ENCODE data around the gene TMEM63C.

TMEM63C gene

GRCh38 chr14:77260631-77261030 is 79.0 kb downstream of the TMEM63C start:
- no peaks in the 10 kb centered on the region for H4K20me1 ChIP-seq (ENCODE audit: insufficient read depth, low read length)
- no peaks in the 10 kb centered on the region for H3K4me1 ChIP-seq (ENCODE audit: low read length)
- H3K4me2 ChIP-seq (ENCODE audit: low read length) = no peak overlapping the region
- H3K79me2 ChIP-seq (ENCODE audit: low read length) = no peaks in the 10 kb centered on the region
- H3K27me3 ChIP-seq (ENCODE audit: low read depth, low read length) = no peaks in the 10 kb centered on the region
- no peaks in the 10 kb centered on the region for H3K36me3 ChIP-seq (replicated peaks; ENCODE audit: low read depth, low read length)
- H3K4me3 ChIP-seq (ENCODE audit: low read length) = no peak overlapping the region
- H3K9ac ChIP-seq (ENCODE audit: low read length) = no peak overlapping the region
- TF ChIP-seq, protein P1, sequence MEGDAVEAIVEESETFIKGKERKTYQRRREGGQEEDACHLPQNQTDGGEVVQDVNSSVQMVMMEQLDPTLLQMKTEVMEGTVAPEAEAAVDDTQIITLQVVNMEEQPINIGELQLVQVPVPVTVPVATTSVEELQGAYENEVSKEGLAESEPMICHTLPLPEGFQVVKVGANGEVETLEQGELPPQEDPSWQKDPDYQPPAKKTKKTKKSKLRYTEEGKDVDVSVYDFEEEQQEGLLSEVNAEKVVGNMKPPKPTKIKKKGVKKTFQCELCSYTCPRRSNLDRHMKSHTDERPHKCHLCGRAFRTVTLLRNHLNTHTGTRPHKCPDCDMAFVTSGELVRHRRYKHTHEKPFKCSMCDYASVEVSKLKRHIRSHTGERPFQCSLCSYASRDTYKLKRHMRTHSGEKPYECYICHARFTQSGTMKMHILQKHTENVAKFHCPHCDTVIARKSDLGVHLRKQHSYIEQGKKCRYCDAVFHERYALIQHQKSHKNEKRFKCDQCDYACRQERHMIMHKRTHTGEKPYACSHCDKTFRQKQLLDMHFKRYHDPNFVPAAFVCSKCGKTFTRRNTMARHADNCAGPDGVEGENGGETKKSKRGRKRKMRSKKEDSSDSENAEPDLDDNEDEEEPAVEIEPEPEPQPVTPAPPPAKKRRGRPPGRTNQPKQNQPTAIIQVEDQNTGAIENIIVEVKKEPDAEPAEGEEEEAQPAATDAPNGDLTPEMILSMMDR (IDR thresholded peaks at IDR 0.05; ENCODE audit: low read depth, low read length) = no peak
- no peak for TF ChIP-seq EZH2phosphoT487 (IDR thresholded peaks at IDR 0.05; ENCODE audit: low read depth)
- no peak overlapping the region for H3K27ac ChIP-seq (ENCODE audit: low read length)
- H2AFZ ChIP-seq (ENCODE audit: low read depth, low read length) = no peak overlapping the region
- H3K9me3 ChIP-seq (ENCODE audit: insufficient read depth, low read length) = no peaks in the 10 kb centered on the region

DNA sequence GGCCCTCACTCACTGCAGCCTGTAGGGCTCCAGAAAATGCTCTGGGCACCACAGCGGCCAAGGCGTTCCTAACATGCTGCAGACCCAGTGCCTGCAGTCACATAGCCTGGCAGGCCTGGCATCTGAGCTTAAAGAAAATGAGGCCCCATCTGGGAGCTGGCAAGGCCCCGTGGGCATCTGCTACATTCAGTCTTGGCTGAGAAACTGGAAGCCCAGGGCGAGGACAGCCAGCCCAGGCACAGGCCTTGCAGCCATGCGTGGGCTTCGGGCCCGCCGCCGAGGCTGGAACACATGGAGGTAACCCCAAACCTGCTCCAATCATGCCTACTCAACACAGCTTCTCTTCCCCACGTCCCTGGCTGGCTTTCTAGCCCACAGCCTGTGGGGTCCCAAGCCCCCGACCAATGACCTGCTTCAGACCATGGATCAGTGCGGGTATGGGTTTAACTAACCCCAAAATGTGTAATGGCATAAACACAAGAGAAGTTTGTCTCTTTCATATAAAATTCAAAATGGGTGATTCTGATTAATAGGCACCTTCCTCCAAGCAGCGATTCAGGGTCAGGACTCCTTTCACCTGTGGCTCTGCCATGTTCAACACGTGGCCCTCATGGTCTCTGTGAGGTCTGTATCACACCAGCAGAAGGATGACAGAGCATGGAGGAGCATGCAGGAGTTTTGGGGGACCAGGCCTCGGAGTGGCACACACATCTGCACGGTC is 83.0 kb downstream of the TMEM63C start:
- no peaks in the 10 kb centered on the region for H3K36me3 ChIP-seq (replicated peaks; ENCODE audit: low read depth, low read length)
- H3K79me2 ChIP-seq (ENCODE audit: low read length) = no peaks in the 10 kb centered on the region
- H3K9ac ChIP-seq (ENCODE audit: low read length) = no peak overlapping the region
- H3K4me1 ChIP-seq (ENCODE audit: low read length) = no peaks in the 10 kb centered on the region
- TF ChIP-seq, protein P1 (IDR thresholded peaks at IDR 0.05; ENCODE audit: low read depth, low read length) = no peak
- TF ChIP-seq EZH2phosphoT487 (IDR thresholded peaks at IDR 0.05; ENCODE audit: low read depth) = no peak
- H3K27ac ChIP-seq (ENCODE audit: low read length) = no peak overlapping the region
- H3K4me3 ChIP-seq (ENCODE audit: low read length) = no peak overlapping the region
- H3K27me3 ChIP-seq (ENCODE audit: low read depth, low read length) = no peaks in the 10 kb centered on the region
- H3K9me3 ChIP-seq (ENCODE audit: insufficient read depth, low read length) = no peaks in the 10 kb centered on the region
- H4K20me1 ChIP-seq (ENCODE audit: insufficient read depth, low read length) = no peaks in the 10 kb centered on the region
- H2AFZ ChIP-seq (ENCODE audit: low read depth, low read length) = no peak overlapping the region
- no peak overlapping the region for H3K4me2 ChIP-seq (ENCODE audit: low read length)

- no peak overlapping the region for H2AFZ ChIP-seq (ENCODE audit: low read depth, low read length)
- no peaks in the 10 kb centered on the region for H3K27me3 ChIP-seq (ENCODE audit: low read depth, low read length)
- TF ChIP-seq EZH2phosphoT487 (IDR thresholded peaks at IDR 0.05; ENCODE audit: low read depth) = no peak
- TF ChIP-seq, protein P1 (IDR thresholded peaks at IDR 0.05; ENCODE audit: low read depth, low read length) = no peak
- no peaks in the 10 kb centered on the region for H4K20me1 ChIP-seq (ENCODE audit: insufficient read depth, low read length)
- H3K4me2 ChIP-seq (ENCODE audit: low read length) = no peak overlapping the region
- no peaks in the 10 kb centered on the region for H3K79me2 ChIP-seq (ENCODE audit: low read length)
- no peaks in the 10 kb centered on the region for H3K4me1 ChIP-seq (ENCODE audit: low read length)
- H3K36me3 ChIP-seq (replicated peaks; ENCODE audit: low read depth, low read length) = no peaks in the 10 kb centered on the region
- H3K9ac ChIP-seq (ENCODE audit: low read length) = no peak overlapping the region
- no peak overlapping the region for H3K27ac ChIP-seq (ENCODE audit: low read length)
- no peak overlapping the region for H3K4me3 ChIP-seq (ENCODE audit: low read length)
- no peaks in the 10 kb centered on the region for H3K9me3 ChIP-seq (ENCODE audit: insufficient read depth, low read length)
Observed at GRCh38 chr14:77265187-77265515, 83.6 kb downstream of the TMEM63C start.

GRCh38 chr14:77265561-77266335 is 84.2 kb downstream of the TMEM63C start:
- no peaks in the 10 kb centered on the region for H4K20me1 ChIP-seq (ENCODE audit: insufficient read depth, low read length)
- no peak overlapping the region for H3K27ac ChIP-seq (ENCODE audit: low read length)
- no peak overlapping the region for H3K9ac ChIP-seq (ENCODE audit: low read length)
- no peak overlapping the region for H3K4me3 ChIP-seq (ENCODE audit: low read length)
- H3K79me2 ChIP-seq (ENCODE audit: low read length) = no peaks in the 10 kb centered on the region
- H3K36me3 ChIP-seq (replicated peaks; ENCODE audit: low read depth, low read length) = no peaks in the 10 kb centered on the region
- no peaks in the 10 kb centered on the region for H3K4me1 ChIP-seq (ENCODE audit: low read length)
- no peak for TF ChIP-seq EZH2phosphoT487 (IDR thresholded peaks at IDR 0.05; ENCODE audit: low read depth)
- TF ChIP-seq, protein P1 (IDR thresholded peaks at IDR 0.05; ENCODE audit: low read depth, low read length) = no peak
- no peak overlapping the region for H2AFZ ChIP-seq (ENCODE audit: low read depth, low read length)
- H3K27me3 ChIP-seq (ENCODE audit: low read depth, low read length) = no peaks in the 10 kb centered on the region
- no peak overlapping the region for H3K4me2 ChIP-seq (ENCODE audit: low read length)
- no peaks in the 10 kb centered on the region for H3K9me3 ChIP-seq (ENCODE audit: insufficient read depth, low read length)
